Measurements from ENCODE around the gene TFPT.

- TF ChIP-seq, protein P1, sequence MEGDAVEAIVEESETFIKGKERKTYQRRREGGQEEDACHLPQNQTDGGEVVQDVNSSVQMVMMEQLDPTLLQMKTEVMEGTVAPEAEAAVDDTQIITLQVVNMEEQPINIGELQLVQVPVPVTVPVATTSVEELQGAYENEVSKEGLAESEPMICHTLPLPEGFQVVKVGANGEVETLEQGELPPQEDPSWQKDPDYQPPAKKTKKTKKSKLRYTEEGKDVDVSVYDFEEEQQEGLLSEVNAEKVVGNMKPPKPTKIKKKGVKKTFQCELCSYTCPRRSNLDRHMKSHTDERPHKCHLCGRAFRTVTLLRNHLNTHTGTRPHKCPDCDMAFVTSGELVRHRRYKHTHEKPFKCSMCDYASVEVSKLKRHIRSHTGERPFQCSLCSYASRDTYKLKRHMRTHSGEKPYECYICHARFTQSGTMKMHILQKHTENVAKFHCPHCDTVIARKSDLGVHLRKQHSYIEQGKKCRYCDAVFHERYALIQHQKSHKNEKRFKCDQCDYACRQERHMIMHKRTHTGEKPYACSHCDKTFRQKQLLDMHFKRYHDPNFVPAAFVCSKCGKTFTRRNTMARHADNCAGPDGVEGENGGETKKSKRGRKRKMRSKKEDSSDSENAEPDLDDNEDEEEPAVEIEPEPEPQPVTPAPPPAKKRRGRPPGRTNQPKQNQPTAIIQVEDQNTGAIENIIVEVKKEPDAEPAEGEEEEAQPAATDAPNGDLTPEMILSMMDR (IDR thresholded peaks at IDR 0.05) = no peak
- TF ChIP-seq, protein P2, sequence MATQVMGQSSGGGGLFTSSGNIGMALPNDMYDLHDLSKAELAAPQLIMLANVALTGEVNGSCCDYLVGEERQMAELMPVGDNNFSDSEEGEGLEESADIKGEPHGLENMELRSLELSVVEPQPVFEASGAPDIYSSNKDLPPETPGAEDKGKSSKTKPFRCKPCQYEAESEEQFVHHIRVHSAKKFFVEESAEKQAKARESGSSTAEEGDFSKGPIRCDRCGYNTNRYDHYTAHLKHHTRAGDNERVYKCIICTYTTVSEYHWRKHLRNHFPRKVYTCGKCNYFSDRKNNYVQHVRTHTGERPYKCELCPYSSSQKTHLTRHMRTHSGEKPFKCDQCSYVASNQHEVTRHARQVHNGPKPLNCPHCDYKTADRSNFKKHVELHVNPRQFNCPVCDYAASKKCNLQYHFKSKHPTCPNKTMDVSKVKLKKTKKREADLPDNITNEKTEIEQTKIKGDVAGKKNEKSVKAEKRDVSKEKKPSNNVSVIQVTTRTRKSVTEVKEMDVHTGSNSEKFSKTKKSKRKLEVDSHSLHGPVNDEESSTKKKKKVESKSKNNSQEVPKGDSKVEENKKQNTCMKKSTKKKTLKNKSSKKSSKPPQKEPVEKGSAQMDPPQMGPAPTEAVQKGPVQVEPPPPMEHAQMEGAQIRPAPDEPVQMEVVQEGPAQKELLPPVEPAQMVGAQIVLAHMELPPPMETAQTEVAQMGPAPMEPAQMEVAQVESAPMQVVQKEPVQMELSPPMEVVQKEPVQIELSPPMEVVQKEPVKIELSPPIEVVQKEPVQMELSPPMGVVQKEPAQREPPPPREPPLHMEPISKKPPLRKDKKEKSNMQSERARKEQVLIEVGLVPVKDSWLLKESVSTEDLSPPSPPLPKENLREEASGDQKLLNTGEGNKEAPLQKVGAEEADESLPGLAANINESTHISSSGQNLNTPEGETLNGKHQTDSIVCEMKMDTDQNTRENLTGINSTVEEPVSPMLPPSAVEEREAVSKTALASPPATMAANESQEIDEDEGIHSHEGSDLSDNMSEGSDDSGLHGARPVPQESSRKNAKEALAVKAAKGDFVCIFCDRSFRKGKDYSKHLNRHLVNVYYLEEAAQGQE (IDR thresholded peaks at IDR 0.05; ENCODE audit: insufficient read depth in 1 of 2, low read depth in 2 of 2, low read length in 1 of 2) = no peak
Measured at GRCh38 chr19:54142166-54142780, 26.8 kb upstream of the TFPT start.
